Activated CD4-positive, CD25-positive, alpha-beta regulatory T cell treated with anti-CD3 and anti-CD28 coated beads, Interleukin-2, amount 50 U/mL, for 72 hours (primary cell): ENCODE data around the gene CNTN4.
"Not testable (repeated sequence)": the region's sequence is repeated elsewhere in the genome, so short reads cannot be mapped to it uniquely, and the experiment has no call there.

ENCODE experiments used
- DNase-seq: peaks from one replicate; pipeline ENCODE4 v3.0.0; 2021

Gene CNTN4

DNA sequence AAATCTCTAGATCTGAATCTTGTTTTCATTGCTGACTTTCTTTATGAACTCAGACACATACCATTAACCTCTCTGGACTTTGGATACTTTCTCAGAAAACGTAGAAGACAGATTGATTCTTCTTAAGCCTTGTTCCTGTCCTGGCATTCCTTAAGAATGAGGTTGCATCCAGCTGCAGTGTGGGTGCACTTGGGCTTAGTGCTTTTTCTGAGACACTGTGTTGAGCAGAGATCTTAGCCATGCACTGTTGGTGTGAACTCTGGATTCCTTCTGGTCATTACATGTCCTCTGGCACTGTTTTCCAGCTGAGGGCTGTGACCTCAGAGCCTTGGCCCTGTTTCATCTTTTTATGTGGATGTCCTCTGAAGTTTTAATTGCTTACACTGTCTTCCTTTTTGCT, 428.3 kb downstream of the CNTN4 start:
- no peak for DNase-seq

GRCh38 chr3:2527328-2527727, 428.7 kb downstream of the CNTN4 start:
- not testable (repeated sequence) for DNase-seq

- DNase-seq: not testable (repeated sequence)
These were observed 436.1 kb downstream of the CNTN4 start for GRCh38 chr3:2534767-2535166.

GRCh38 chr3:2535206-2535605, 436.5 kb downstream of the CNTN4 start:
- no peak for DNase-seq

DNA sequence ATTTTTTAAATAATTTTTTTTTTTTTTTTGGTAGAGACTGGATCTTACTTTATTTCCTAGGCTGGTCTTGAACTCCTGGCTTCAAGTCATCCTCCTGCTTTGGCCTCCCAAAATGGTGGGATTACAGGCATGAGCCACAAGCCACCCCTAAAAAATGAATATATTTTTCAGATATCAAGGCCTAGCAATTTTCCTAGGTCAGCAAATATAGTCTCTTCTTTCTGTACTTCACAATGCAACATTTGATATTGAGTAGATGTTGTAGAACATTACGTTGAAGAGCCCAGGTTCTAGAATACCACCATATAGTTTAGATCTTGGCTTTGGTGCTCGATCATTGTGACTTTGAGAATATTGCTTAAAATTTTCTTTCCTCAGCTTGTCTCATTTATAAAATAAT, 437.9 kb downstream of the CNTN4 start:
- no peak for DNase-seq

- no peak for DNase-seq
These were observed 441.4 kb downstream of the CNTN4 start for GRCh38 chr3:2540115-2540514.

GRCh38 chr3:2543247-2543646, 444.6 kb downstream of the CNTN4 start:
- DNase-seq: no peak

- no peak for DNase-seq
These were observed 445.5 kb downstream of the CNTN4 start for GRCh38 chr3:2544212-2544611.

DNA sequence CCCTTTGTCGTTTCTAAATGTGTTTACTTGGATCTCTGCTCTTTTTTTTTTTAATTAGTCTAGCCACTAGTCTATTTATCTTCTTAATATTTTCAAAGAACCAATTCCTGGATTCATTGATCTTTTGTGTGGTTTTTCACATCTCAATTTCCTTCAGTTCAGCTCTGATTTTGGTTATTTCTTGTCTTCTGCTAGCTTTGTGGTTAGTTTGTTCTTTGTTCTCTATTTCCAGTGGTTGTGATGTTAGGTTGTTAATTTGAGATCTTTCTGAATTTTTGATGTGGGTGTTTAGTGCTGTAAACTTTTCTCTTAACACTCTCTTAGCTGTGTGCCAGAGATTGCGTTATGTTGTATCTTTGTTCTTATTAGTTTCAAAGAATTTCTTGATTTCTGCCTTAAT, 446.1 kb downstream of the CNTN4 start:
- DNase-seq: no peak

GRCh38 chr3:2547049-2547448, 448.4 kb downstream of the CNTN4 start:
- no peak for DNase-seq

DNA sequence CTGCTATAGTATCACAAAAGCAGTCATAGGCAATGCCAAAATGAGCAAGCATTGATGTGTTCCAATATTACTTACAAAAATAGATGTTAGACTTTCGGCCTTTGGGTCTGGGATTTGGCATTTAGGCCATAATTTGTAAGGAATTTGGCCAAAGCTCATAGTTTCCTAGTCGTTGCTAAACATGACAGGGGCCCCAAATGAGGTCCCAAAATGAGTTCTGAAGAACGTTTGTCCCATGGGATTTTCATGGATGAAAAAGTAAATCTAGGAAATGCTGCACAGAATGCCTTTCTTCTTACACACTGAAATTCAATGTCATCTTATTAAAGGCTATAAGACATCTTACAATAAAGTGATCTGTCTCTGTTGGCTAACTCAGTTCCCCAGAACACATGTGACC, 456.0 kb downstream of the CNTN4 start:
- DNase-seq: no peak

- DNase-seq: no peak
These were observed 460.1 kb downstream of the CNTN4 start for GRCh38 chr3:2558796-2559195.

- DNase-seq: no peak
These were observed 468.8 kb downstream of the CNTN4 start for GRCh38 chr3:2567451-2567850.

- DNase-seq: no peak
These were observed 469.5 kb downstream of the CNTN4 start for GRCh38 chr3:2568156-2568555.

DNA sequence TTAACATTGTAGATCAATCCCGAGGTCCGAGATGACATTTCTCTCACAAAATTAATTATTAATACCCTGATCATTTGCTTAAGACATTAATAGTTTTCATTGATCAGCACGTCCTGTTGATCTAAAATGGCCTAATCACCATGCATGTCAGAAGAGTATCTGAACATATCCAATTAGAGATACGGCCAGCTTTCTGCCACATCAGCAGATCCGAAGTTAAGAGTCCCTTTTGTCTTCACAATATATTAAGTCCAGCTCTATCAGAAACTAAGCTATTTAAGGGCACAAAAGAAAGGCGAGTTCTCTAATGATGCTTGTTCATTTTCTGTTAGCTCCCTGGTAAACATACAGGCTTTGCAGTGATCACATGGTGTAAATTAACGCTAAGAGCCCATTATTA, 470.3 kb downstream of the CNTN4 start:
- DNase-seq: no peak

GRCh38 chr3:2577571-2577970, 478.9 kb downstream of the CNTN4 start:
- no peak for DNase-seq

GRCh38 chr3:2578560-2578959, 479.9 kb downstream of the CNTN4 start:
- DNase-seq: no peak

GRCh38 chr3:2579206-2579605, 480.5 kb downstream of the CNTN4 start:
- DNase-seq: no peak

DNA sequence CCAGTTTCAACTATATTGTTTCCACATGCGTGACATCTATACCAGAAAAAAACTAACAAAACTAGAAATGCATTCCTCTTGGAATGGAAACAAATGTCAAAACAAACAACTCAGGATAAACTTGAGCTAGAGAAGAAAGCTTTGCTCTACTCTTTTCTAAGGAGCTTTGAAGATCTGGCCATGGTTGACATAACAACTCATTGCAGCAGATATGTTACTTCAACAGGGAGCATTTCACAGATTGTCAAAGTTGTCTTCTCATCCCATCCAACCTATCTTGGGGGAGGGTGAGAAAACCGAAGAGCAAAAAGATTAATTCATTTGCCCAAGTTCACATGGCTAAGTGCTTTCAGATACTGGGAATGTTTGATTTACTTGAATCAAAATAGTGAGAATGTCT, 484.4 kb downstream of the CNTN4 start:
- DNase-seq: no peak

DNA sequence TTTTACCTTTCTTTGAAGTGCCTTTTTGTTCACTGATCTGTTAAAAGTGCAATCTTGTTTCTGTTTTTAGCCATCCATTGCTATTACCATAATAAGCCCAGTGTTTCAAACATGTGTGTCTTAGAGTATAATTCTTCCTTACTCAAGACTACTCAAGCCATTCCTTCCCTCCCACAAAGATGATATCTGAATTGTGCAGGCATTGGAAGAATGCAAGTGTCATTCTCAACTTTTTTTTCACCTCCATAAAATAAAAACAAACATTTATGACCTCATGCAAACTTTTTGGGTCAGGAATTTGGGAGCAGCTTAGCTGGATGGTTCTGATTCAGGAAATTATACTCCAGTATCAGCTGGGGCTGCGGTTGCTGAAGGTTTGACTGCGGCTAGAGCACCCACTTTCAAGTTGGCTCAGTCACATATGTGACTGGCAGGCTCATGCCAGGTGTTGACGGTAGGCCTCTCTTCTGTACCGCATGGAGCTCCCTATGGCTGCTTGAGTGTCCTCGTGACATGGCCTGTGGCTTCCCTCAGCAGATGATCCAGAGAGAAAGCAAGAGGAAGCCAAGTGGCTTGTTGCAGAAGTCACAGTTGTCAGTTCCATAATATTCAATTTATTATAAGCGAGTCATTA, 490.8 kb downstream of the CNTN4 start:
- DNase-seq: no peak

- no peak for DNase-seq
These were observed 496.8 kb downstream of the CNTN4 start for GRCh38 chr3:2595486-2595885.

GRCh38 chr3:2597615-2598014, 498.9 kb downstream of the CNTN4 start:
- no peak for DNase-seq

- DNase-seq: no peak
These were observed 500.8 kb downstream of the CNTN4 start for GRCh38 chr3:2599471-2599870.

DNA sequence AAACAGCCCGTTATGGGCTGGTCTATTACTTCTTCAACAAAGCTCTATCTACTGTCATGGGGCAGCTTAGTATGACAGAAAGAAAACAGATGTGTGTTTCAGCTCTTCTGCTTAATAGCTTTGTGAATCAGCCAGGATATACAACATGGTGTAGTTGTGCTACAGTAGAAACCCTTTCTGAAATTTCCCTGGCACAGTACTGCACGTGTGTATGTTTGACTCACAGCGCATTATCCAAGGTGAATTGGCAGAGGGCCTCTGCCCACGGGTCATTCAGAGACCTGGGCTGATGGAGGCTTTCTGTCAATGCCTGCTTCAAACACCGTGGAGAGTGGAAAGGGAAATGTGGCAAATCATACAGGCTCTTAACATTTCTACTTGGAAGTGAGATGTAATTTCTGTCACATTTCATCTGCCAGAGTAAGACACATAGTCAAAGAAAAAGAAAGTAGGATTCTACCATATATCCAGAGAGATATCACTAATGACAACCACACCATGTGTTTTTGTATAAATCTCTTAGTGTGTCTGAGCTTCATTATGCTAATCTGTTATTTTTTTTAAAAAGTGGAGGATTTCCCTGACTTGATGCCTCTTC, 505.1 kb downstream of the CNTN4 start:
- DNase-seq: no peak

DNA sequence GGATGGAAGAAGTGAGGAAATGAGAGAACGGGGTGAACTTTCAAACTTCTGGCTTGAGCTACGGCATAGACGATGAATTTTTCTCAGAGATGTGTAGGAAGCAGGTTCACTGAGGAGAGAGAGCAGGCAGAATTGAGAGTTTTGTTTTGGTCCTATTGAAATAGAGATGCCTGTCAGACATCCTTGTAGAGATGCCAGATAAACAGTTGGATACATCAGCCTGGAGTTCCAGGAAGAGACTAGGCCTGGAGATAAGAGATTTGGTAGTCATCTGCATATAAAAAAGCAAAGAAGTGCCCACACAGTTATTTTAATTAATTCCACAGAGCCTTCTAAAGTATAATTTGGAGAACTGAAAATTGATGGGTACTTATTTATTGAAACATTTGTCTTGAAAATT, 515.9 kb downstream of the CNTN4 start:
- DNase-seq: no peak
